Measurements from ENCODE around the gene HMGCS2. TPM values are rescaled to one million over a fixed set of nuclear protein-coding genes. Genes with fewer than 3 reads are reported as not detected.
A peak's percentile ranks its signal among the peaks of the same experiment; 100 is the strongest.

The HMGCS2 gene
- total and polyA plus RNA-seq, 9 of the 15 experiments (the other 6 are each of a cell fraction or from before 2014, with no cell fraction given): 0.13 TPM; not detected in 8

DNA sequence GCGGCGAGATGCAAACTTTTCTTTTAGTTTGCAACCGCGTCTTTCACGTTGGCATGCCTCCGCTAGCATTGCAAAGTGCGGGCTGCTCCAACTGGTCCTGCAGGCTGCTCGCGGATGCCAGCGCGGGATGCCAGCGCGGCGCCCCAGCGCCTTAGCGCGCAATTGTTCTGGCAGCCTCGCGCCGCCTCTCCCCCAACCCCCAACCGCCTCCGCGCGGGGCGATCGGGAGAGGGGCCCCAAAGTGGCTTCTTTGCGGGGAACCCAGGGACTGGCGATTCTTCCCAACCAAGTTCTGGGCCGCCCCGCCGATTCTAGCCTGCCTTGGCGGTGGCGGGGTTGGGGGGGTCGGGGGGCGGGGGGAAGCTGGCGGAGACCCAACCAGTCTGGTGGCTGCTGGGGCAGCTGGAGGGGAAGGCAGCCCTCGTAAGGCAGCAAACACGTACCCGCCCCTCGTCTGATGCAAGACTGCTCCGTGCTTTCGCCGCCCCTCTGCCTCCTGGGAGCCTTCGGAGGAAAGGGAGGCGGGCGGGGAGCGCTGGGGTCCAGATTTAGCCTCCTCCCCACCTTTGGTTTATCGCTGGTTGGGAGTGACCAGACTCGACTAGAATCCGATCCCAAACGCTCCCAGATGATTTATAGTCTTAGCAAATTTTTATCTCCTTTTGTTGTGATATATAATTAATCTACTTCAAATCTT is 56.2 kb downstream of the HMGCS2 start (continued):
- TF ChIP-seq, protein P1, sequence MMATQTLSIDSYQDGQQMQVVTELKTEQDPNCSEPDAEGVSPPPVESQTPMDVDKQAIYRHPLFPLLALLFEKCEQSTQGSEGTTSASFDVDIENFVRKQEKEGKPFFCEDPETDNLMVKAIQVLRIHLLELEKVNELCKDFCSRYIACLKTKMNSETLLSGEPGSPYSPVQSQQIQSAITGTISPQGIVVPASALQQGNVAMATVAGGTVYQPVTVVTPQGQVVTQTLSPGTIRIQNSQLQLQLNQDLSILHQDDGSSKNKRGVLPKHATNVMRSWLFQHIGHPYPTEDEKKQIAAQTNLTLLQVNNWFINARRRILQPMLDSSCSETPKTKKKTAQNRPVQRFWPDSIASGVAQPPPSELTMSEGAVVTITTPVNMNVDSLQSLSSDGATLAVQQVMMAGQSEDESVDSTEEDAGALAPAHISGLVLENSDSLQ (IDR thresholded peaks at IDR 0.05): peak; percentile 84
- no peak for TF ChIP-seq ZNF444 (CRISPR knock-in tag; IDR thresholded peaks at IDR 0.05)
- TF ChIP-seq, protein P2, sequence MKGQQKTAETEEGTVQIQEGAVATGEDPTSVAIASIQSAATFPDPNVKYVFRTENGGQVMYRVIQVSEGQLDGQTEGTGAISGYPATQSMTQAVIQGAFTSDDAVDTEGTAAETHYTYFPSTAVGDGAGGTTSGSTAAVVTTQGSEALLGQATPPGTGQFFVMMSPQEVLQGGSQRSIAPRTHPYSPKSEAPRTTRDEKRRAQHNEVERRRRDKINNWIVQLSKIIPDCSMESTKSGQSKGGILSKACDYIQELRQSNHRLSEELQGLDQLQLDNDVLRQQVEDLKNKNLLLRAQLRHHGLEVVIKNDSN (CRISPR knock-in tag; IDR thresholded peaks at IDR 0.05): no peak
- no peak for TF ChIP-seq RHOXF2B (CRISPR knock-in tag; conservative IDR thresholded peaks at IDR 0.05)
- TF ChIP-seq IFI16 (CRISPR knock-in tag; IDR thresholded peaks at IDR 0.05): no peak
- peak; percentile 51; the same call in 1 of the 2 replicates for TF ChIP-seq ZSCAN32 (CRISPR knock-in tag; IDR thresholded peaks at IDR 0.05)
- TF ChIP-seq, protein P3, sequence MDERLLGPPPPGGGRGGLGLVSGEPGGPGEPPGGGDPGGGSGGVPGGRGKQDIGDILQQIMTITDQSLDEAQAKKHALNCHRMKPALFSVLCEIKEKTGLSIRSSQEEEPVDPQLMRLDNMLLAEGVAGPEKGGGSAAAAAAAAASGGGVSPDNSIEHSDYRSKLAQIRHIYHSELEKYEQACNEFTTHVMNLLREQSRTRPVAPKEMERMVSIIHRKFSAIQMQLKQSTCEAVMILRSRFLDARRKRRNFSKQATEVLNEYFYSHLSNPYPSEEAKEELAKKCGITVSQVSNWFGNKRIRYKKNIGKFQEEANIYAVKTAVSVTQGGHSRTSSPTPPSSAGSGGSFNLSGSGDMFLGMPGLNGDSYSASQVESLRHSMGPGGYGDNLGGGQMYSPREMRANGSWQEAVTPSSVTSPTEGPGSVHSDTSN (CRISPR knock-in tag; IDR thresholded peaks at IDR 0.05; ENCODE audit: low read depth): no peak
- TF ChIP-seq, protein P3 (tag; conservative IDR thresholded peaks at IDR 0.05; ENCODE audit: low read depth): peak; percentile 86
- no peak for TF ChIP-seq NBN (IDR thresholded peaks at IDR 0.05; ENCODE audit: low read depth)
- TF ChIP-seq THAP7 (CRISPR knock-in tag; IDR thresholded peaks at IDR 0.05): peak; percentile 58; the same call in 1 of the 2 replicates
- TF ChIP-seq ETV5 (CRISPR knock-in tag; IDR thresholded peaks at IDR 0.05; ENCODE audit: low read depth): 0 out of 2 replicates have a peak, but pooled peaks have one; percentile 10
- TF ChIP-seq RFX5 (IDR thresholded peaks at IDR 0.05; ENCODE audit: low read depth, low read length): no peak

All from K562 (cell line).